DND-41 (cell line): ENCODE data around the gene CEBPE.

ENCODE experiments used
- EZH2 ChIP-seq: IDR thresholded peaks from 3 replicates; pipeline ENCODE4 v1.6.1; 2012; ENCODE audit warnings: borderline replicate concordance, low read depth, mild to moderate bottlenecking, moderate library complexity, low read length, inconsistent platforms; ENCODE audit not compliant: severe bottlenecking
- TF ChIP-seq, protein P1 (sequence below): IDR thresholded peaks from 2 replicates; pipeline ENCODE4 v1.5.1; 2012; ENCODE audit warnings: borderline replicate concordance, low read length, moderate library complexity, mild to moderate bottlenecking; ENCODE audit not compliant: poor library complexity, severe bottlenecking; ENCODE audit errors: extremely low read depth

DNA sequence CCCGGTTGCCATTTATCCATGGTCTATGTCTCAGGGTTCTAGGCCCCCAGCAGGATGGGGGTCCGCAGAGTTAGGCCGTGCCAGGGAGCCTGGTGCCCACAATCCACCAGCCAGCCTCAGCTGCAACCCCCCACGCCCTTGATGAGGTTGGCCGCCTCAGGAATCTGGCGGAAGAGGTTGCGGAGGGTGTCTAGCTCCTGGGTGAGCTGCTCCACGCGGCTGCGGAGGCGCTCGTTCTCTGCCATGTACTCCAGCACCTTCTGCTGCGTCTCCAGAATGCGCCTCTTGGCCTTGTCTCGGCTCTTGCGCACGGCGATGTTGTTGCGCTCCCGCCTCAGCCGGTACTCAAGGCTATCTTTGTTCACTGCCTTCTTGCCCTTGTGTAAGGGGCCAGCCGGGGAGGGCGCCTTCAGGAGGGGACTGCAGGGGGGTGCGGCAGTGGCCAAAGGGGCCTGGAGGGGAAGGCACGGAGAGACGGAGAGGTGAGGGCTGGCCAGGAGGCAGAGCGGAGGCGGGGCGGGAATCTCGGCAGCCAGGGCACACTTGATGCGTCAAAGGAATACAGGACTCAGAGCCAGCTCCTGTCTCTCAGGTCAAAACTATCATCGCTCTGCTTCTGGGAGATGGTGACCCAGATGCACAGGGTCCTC is 1.6 kb downstream of the CEBPE start:
- TF ChIP-seq, protein P1, sequence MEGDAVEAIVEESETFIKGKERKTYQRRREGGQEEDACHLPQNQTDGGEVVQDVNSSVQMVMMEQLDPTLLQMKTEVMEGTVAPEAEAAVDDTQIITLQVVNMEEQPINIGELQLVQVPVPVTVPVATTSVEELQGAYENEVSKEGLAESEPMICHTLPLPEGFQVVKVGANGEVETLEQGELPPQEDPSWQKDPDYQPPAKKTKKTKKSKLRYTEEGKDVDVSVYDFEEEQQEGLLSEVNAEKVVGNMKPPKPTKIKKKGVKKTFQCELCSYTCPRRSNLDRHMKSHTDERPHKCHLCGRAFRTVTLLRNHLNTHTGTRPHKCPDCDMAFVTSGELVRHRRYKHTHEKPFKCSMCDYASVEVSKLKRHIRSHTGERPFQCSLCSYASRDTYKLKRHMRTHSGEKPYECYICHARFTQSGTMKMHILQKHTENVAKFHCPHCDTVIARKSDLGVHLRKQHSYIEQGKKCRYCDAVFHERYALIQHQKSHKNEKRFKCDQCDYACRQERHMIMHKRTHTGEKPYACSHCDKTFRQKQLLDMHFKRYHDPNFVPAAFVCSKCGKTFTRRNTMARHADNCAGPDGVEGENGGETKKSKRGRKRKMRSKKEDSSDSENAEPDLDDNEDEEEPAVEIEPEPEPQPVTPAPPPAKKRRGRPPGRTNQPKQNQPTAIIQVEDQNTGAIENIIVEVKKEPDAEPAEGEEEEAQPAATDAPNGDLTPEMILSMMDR = no peak
- no peak for TF ChIP-seq EZH2
